ENCODE measurements around the gene ESRRB.

DNA sequence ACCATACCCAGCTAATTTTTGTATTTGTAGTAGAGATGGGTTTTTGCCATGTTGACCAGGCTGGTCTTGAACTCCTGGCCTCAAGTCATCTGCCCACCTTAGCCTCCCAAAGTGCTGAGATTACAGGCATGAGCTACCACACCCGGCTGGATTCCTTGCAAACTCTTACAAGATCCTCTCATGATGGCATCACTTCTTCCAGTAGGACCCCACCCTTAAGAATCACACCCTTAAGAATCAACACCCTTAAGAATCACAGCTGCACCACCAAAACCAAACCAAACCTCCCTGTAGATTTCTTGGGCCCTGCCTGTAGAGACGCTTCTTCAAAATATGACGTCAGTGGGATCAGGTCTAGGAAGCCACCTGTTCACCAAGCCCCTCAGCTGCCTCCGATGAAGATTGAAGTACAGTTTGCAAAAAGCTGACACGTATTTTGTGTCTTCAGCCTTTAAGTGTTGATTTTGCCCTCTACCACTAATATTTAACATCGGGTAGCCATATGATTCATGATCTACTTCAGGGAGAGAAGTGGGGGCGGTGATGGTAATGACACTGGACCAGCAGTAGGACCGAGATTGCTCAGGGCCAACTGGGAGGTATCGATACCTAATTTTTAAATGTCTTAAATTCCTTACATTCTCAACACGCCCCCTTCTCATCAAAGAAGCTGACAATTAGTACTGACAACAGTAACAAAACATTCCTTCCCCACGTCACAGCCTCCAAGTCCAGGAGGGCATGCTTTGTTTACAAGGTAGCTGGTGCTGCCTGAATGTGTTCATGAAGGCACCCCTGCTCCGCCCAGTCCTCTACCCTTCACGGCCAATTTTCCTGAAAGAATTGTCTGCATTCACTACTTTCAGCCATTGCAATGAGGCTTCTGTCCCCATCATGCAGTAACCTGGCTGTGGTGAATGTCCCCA is 57.2 kb downstream of the ESRRB start:
- no peak for TF ChIP-seq CTCF (IDR thresholded peaks at IDR 0.05)
- TF ChIP-seq POLR2AphosphoS5 (IDR thresholded peaks at IDR 0.05), result no peak
- TF ChIP-seq POLR2A (IDR thresholded peaks at IDR 0.05), result no peak

Data from transverse colon (tissue), 4 donors.